HG03280 (cell line): ENCODE results near the gene ZFP1.
"Not testable (repeated sequence)": the region's sequence is repeated elsewhere in the genome, so short reads cannot be mapped to it uniquely, and the experiment has no call there.

Source experiments
- ATAC-seq: cut with Tn5 transposase; IDR thresholded peaks from one replicate; pipeline ENCODE4 v1.9.1; 2021; ENCODE audit warnings: mild to moderate bottlenecking, moderate library complexity; ENCODE audit not compliant: unreplicated experiment

The ZFP1 gene

DNA sequence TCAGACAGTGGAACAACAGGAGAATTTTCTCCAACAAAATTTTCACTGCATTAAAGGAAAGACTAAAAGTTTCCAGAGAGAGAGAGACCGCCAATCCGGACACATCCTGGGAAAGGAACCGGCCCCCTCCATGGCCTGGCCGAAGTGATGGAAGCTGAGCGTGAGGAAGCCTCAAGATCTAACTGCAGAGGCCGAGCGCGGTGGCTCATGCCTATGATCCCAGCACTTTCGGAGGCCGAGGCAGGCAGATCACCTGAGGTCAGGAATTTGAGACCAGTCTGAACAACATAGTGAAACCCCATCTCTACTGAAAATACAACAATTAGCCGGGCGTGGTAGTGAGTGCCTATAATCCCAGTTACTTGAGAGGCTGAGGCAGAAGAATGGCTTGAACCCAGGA is 54.8 kb downstream of the ZFP1 start:
- no peak for ATAC-seq

DNA sequence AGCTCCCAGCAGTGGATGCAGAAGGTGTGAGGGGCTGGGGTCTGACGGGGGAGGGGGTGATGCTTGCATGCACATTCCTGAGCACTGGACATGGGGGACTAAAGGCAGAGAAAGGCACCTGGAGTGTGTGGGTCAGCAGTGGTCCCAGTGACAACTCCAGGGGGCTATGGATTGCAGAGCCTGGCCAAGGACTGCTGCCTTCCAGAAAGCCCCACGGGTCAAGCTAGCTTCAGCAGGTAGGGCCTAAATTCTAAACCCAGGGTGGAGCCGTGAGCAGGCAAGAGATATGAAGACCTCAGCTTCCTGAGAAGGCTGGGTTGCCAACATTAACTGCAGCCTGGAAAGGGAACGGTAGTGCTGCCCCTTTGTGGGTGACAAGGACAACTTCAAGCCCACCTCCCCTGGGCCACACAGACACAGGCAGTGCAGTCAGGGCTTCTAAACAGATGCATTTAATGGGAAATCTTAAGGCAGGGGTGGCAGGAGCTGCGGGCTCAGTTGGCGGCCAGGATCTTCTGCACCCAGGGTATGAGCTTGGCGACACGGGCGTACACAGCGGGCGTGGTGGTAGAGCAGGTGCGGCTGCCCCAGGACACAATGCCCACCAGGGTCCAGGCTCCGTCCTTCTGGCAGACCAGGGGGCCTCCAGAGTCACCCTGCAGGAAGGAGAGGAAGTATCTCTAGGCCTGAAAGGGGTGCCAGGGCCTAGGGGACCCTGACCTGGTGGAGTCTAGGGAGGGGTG is 55.5 kb downstream of the ZFP1 start:
- no peak for ATAC-seq

DNA sequence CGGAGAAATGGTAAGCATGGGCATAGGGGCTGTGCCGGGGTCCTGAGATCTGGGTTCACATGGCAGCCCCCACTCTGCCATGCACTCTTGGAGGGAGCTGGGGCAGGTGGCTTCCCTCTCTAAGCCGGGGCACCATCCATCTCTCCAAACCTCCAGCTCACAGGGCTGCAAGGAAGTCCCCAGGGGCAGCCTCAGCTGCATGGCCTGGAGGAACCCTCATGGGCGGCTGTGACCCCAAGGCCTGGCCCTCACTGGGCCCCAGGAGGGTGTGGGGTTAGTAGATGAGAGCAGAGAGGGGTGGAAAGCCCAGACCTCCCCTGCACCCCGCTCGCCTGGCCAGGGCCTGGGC is 56.1 kb downstream of the ZFP1 start:
- no peak for ATAC-seq

DNA sequence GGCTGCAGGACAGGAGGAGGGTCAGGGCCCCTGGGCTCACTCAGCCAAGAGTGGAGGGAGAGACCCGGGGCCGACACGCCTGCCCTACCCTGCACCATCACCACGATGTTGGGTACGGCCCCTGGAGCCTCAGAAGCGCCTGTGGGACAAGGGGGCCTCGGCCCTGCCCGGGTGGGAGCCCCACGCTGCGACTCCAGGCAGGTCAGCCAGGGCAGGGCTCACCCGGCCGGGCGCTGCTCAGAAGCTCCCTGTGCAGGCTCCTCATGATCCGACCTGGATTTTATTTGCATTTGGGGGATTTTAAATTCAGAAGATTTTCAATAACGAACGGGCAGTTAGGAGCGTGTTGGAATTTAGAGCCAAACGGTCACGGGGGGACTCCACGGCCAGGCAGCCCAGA is 56.6 kb downstream of the ZFP1 start:
- ATAC-seq, result not testable (repeated sequence)

DNA sequence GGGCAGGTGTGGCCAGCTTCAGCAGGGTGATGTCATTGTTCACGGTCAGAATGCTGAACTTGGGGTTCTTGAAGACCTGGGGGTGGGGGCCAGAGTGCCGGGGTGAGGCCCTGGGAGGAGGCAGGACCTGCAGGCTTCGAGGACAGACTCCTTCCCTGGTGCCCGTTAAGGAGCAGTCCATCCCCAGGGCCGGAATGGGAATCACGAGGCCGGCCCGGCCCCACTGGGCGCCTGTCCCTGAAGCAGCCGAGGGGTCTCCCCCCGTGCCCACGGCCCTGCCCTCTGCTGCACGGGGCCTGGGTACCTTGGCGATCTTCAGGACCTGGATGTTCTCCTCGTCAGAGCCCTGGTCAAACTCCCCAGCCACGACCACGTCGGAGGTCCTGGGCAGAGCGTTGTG is 57.1 kb downstream of the ZFP1 start:
- ATAC-seq, result not testable (repeated sequence)

DNA sequence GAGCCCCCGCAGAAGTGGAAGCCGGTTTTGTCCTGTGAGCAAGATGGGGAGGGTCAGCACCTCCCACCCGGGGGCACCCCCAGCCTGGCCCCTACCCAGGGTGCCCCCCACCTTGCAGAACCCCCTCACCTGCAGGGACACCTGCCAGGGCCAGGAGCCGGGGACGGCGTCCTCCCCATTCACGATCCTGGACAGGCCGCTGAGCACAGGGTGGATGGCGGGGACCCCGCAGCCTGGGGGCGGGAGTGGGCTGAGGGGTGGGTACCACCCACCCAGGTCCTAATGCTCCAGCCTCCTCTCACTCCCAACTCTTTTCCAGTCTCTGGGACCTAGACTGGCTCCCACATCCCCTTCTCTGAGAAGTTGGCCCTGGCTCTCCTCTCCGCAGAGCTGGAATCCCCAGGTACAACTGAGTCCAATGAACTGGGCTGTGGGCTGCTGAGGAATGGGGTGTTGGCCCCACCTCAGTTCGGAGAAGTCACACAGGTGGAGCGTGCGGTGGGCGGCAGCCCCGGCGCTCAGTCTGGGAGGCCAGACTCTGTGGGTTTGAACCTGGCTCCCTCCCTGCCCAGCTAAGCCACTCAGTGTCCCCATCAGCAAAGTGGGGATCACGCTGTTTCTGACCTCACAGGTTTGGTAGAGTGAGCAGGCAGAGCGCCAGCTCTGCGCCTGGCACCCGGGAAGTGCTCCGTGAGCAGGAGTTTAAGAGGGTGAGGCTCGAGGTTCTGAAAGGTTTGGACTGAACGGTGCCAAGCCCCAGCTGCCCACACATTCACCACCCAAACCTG is 57.8 kb downstream of the ZFP1 start:
- ATAC-seq, result not testable (repeated sequence)

DNA sequence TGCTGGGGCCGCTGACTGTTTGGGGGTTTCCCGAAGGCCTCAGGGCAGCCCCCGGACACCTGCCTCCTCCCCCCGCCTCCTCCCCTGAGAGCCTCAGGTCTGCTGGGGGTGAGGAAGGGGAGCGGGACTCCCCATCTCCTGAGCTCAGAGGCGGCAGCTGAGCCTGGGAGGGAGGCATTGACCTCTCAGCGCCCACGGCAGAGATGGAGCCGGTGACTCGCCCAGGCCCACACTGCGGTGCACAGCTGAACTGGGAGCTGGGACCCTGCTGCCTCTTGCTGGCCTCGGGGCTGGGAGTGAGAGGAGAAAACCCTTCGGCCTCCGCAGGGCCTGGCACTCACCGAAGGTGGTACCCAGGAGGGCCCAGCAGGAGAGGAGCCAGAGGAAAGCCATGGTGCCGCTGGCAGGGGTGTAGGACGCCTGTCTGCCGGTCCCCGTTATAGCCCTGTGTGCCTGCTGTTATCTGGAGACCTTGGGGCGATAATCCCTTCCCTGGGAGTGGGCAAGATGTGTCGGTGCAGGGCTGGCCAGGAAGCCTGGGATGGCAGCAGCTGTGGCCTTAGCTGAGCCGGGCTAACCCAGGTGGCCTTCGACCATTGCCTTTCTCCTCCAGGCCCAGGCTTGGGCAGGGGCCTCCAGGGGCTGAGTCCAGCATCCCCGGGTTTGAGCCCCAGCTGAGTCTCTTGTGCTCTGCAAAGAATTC is 58.6 kb downstream of the ZFP1 start, which contains the start of gene CTRB2:
Gene CTRB2 (minus strand): TSS at position 413 of the 703 bp plus-strand sequence. CDS start 20 bp downstream, at position 393.
- no peak for ATAC-seq

DNA sequence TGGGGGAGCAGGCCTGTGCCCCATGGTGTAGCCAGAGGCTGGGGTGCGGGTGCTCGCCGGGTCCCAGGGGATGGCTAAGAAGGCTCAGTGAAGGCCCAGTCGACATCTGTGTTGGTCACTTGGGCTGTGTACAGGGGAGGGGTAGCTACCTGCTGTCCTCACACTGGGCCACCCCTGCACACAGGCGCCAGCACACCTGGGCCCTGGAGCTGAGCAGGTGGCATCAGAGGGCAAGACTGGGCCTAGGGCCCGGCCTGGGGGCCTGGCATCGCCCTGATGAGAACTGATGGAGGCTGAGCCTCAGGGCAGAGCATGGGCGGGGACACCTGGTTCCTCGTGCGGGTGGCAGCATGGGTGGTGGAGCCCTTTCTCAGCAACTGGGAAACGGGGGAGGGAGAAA is 59.5 kb downstream of the ZFP1 start:
- no peak for ATAC-seq

DNA sequence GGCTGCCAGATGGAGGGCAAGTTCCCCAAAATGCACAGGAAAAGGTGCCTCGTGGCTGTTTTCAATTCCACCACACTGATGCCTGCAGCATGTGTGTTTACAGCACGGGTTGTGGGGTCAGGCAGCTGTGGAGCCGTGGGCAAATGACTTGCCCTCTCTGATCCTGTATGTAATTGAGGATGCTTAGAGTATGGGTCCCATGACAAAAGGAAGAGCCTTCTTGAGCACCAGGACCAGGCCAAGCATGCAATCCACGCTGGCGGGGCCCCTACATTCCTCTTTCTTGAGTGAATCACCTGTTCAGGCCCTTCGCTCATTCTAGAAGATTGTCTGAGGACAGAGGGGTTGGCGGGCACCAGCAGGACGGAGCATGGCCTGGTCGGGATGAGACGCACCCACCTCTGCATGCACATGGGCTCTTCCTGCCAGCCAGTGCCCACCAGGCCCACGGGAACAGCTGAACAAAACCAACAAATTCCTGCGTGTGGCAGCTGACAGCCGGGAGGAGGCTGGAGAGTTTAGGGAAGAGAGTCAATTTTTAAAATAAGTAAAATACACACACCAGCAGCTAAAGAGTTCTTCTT is 60.0 kb downstream of the ZFP1 start:
- ATAC-seq, result no peak

DNA sequence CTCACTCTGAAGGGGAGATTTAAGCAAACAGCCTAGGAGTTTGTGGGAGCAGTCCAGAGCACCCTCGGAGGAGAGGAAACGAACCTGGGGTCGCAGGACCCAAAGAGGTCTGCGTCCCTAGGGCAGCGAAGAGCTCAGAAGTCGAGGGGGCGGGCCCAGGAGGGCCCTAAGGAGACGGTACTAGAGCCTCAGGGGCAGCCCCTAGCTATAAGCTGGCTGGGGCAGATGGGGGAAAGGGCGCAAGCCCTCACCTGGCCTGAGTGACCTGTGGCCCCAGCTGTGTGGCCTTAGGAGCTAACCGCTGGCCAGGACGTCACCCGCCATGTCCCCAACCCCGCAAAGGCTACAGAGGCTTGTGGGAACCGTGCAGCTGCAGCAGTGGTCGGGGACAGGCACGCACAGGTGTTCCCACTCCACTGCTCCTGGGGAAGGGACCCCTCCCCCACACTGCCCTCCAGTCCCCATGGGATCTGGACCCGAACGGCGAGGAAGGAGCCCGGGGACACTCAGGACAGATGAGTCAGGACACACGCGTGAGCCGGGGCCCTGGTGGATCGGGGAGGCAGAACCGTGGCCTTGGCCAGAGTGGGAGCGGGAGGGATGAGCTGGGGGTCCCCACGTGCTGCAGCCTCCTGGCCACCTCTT is 60.7 kb downstream of the ZFP1 start:
- no peak for ATAC-seq

DNA sequence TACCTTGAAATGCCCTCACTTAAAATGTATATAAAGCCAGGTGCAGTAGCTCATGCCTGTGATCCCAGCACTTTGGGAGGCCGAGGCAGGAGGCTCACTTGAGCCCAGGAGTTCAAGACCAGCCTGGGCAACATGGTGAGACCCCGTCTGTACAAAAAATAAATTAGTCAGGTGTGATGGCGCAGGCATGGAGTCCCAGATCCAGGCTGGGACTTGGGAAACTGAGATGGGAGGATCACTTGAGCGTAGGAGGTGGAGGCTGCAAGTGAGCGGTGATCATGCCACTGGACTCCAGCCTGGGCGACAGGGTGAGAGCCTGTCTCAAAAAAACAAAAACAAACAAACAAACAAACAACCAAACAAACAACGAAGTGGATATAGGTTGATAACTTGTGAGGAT is 61.2 kb downstream of the ZFP1 start:
- ATAC-seq, result not testable (repeated sequence)

DNA sequence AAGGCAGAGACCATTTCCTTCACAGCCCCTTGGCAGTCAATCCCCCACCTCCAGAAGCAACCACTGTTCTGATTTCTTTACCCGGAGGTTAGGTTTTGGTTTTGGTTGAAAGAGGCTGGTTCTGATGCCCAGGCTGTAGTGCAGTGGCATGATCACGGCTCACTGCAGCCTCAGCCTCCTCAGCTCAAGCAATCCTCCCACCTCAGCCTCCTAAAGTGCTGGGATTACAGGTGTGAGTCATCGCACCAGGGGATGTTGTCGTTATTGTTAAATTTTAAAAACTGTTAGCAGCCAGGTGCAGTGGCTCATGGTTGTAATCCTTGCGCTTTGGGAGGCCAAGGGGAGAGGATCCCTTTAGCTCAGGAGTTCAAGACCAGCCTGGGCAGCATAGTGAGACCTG is 61.6 kb downstream of the ZFP1 start:
- no peak for ATAC-seq

DNA sequence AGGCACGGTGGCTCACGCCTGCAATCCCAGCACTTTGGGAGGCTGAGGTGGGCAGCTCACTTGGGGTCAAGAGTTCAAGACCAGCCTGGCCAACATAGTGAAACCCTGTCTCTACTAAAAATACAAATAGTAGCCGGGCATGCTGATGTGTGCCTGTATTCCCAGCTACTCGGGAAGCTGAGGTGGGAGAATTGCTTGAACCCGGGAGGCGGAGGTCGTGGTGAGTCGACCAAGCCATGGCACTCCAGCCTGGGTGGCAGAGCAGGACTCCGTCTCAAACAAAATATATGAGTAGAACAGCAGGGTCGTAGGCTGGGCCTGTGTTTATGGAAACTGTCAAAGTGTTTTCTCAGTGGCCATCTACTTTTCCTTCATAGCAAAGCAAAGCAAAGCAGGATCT is 63.0 kb downstream of the ZFP1 start:
- not testable (repeated sequence) for ATAC-seq

DNA sequence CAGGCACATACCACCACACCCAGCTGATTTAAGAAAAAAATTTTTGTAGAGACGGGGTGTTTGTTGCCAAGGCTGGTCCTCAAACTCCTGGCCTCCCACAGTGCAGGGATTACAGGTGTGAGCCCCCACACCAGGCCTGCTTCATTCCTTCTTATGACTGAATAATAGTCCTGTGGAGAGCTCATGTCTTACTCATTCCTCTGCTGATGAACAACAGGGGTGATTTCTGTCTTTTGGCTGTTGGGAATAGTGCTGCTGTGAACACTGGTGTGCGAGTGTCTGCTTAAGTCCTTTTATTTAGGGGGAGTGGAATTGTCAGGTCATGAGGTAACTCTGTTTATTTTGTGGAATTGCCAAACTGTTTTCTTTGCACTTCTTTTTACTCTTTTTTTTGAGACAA is 67.8 kb downstream of the ZFP1 start:
- ATAC-seq, result no peak

DNA sequence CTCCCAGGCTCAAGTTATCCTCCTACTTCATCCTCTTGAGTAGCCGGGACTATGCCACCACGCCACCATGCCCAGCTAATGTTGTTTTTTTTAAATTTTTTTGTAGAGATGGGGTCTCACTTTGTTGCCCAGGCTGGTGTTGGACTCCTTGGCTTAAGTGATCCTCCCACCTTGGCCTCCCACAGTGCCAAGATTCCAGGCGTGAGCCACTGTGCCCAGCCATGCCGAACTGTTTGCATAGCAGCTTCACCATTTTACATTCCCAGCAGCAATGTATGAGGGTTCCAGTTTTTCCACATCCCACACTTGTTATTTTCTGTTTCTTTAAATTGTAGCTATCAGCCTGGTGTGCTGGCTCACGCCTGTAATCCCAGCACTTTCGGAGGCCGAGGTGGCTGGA is 68.3 kb downstream of the ZFP1 start:
- no peak for ATAC-seq

DNA sequence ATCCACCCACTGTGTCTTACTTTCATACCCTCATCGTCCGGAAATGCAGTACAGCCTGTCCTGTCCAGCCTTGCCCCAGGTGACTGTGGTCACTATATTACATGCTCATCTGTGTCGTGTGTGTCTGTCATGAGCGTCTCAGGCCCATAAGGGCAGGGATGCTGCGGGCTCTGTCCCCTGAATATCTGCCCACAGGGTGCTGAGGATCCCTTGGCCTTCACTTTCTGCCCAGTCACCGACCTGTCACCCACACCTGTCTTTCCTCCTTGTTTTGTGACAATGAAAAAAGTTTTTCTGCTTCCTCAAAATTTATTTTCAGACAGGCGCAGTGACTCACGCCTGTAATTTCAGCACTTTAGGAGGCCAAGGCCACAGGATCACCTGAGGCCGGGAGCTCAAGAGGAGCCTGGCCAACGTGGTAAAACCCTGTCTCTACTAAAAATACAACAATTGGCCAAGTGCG is 69.1 kb downstream of the ZFP1 start:
- ATAC-seq, result no peak

DNA sequence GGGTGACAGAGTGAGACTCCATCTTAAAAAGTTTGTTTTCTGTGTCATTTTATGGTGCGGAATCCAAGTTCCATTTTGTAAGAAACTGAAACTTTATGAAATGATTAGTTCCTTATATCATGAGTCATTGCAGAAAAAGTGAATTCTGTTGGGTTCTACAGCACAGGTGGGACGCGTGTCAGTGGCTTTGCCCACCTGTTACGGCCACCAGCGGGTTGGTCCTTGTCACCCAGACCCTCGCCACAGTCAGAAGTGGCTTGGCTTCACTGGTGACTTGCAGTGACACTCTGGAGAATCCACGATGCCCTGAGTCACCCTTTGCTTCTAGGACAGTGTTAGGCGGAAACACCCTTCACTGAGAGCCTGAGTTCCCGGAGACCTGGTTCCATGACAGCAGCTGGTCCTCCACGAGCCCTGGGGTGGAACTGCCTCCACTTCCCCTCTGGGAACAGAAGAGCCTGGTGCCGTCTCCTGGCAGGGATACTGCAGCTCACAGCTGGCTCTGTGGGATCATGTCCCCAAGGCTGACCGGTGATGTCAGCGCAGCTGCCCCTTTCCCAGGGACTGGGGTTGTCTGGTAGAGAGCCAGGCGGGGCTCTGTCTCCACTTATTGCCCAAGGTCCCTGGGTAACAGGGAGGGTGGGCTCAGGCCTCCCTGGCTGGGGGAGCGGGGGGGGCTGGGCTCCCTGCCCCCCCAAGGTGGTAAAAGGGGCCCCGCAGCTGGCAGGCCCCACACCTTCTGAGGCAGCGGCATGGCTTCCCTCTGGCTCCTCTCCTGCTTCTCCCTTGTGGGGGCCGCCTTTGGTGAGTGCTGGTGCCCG is 70.1 kb downstream of the ZFP1 start, which contains the start of gene CTRB1:
Gene CTRB1 (plus strand): TSS at position 733 of the 821 bp plus-strand sequence. CDS start 20 bp downstream, at position 753.
- peak; percentile 72 for ATAC-seq

DNA sequence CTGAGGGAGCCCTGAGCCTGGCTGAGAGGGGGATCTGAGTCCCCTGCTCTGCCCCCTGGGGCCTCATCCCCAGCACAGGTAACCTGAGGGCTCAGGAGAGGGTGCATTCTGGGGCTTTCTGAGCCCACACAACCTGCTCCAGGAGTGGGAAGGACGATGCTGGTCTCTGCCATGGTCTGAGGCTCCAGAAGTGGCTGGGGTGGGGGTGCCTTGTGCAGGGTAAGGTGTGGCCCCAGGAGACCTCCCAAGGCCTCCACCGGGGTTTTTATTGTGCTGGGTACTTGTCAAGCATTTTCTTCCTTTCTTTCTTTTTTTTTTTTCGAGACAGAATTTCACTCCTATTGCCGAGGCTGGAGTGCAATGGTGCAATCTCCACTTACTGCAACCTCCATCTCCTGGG is 70.8 kb downstream of the ZFP1 start:
- no peak for ATAC-seq

DNA sequence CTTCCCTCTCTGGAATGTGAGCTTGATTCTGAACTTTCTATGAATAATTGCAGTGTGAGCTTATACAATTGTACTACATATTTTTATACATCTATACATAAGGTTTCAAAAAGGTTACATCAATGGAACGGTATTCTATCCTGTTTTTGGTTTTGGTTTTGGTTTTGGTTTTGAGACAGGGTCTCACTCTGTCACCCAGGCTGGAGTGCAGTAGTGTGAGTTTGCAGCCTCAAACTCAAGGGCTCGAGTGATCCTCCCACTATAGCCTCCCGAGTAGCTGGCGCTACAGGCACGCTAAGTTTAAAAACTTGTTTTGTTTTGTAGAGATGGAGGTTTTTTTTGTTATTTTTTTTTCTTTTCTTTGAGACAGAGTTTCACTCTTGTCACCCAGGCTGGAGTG is 71.5 kb downstream of the ZFP1 start:
- ATAC-seq, result no peak
